ENCODE data around the gene PSMC3IP.

Gene PSMC3IP

DNA sequence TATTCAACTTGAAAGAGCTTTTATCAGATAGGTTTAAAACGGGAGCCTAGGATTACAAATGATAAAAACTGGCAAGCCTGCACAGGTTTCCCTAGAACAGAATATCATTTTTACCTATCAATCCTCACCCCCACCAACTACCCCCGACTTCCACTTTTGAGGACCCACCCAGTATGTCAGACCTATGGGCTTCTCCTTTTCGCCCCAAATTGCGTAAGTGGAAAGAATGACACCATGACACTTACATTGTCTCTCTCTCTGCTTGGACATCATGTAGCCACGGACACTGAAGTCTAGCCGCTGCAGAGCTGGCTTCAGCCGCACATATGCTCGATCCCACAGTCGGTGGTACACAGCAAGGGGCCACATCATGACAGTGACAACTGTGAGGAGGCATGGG, 7.4 kb upstream of the PSMC3IP start:
- DNase-seq: no peak

DNA sequence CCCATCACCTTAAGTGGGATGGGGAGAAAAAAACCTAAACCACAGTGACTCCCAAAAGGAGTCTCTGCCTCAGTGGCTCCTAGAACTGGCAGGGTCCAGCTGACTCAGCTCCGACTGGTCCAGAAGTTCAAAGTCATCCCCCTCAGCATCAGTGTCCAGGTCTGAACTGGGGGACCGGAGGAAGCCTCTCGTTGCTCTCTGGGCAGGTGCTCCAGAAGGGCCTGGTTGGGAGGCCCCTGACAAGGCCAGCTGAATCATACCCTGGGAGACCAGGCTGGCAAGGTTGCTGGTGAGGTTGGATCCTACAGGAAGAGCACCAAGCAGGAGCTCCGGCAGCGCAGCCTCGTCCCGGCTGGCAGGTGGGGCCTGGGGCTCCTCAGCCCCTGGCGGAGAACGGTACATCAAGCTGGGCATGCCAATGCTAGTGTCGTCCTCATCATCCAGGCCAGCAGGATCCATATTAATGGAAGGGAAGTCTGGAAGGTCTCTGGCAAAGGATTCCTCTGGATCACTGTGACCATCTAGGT, 4.3 kb upstream of the PSMC3IP start:
- DNase-seq: no peak

DNA sequence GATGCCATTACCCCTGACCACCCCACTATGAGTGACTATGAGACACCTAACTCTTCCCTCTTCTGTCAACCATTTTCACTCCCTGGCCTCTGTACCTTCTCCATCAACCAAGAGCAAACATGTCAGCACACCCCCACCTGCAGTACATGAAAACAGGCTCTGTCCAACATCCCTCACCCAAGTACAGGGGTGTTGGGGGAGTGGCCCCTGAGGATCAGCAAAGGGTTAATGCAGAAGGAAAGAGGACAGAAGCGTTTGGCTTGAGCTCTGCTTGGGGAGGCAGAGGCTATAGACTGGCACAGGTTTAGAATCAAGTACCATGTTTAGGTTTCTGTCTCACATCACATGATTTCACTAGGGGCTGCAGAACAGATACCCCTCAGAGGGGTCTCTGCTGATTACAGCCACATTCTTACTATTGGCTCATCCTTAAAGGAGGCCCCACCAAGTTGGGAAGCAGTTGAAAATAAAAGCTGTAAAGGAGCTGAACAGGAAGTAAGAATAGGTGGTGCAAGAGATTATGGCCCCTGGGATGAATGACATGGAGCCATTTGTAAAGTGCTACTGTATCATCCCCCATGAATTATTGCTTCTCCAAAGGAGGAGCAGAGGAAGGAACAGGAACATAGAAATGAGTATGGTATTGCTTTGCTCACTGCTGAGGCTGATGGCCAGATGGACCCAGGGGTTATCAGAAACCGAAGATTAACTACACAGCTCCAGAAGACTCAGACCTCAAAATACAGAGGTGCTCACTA, 2.4 kb upstream of the PSMC3IP start:
- no peak for DNase-seq

GRCh38 chr17:42578282-42578869, 847 bp upstream of the PSMC3IP start:
- peak; percentile 91 for DNase-seq

DNA sequence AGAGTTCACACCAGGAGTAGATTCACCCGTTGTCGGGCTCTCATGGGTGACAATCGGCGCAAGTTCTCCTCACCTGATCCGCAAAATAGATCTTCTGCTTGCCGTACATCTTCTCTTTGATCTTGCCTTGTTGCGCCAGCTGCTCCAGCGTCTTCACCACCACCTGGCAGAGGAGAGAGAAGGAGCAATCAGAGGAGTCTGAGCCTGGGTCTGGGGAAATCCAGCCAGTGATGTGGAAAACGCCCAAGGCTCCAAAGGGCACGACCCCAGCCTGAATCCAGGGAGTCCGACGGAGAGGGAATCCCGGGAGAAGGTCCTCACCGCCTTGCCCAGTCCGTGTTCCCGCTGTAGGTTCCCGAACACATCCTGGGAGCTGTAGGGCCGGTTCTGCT, 393 bp downstream of the PSMC3IP start:
- DNase-seq: peak; percentile 33

- no peak for DNase-seq
These were observed 3.1 kb downstream of the PSMC3IP start for GRCh38 chr17:42574463-42574862.

- DNase-seq: no peak
These were observed 4.4 kb downstream of the PSMC3IP start for GRCh38 chr17:42573095-42573494.

- no peak for DNase-seq
These were observed 5.9 kb downstream of the PSMC3IP start for GRCh38 chr17:42571435-42572225.

- no peak for DNase-seq
These were observed 9.0 kb downstream of the PSMC3IP start for GRCh38 chr17:42568341-42569111.

DNA sequence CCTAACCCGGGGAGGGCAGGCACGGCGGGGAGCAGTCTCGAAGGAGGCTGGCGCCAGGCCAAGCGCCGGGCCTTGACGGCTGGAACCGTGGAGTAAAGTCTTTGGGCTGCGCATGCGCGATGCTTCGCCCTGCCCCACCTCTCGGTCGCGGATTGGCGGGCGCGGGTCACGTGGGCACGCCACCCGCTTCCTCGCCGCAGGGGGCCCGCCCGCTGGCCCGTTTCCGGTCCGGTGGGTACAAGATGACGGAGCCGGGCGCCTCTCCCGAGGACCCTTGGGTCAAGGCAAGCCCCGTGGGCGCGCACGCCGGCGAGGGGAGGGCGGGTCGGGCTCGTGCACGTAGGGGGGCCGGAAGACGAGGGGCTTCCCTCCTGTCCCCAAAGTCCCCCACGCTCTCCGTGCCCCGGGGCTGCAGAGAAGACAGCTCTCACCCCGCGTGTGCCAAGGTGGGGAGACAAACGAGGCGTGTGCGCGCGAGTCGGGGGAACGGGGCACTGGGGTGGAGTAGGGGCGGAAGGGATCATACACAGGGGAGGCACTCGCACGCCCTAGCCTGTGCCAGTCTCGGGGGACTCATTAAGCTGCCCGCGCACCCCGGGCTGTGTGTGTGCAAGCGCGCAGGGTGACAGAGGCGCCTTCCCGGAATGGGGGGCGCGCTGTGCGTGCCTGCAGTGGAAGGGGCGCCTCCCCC, 10.5 kb downstream of the PSMC3IP start, which contains the start of gene MLX:
Gene MLX (plus strand): TSS at position 218 of the 691 bp plus-strand sequence. CDS start 25 bp downstream, at position 243.
- DNase-seq: peak; percentile 97

DNA sequence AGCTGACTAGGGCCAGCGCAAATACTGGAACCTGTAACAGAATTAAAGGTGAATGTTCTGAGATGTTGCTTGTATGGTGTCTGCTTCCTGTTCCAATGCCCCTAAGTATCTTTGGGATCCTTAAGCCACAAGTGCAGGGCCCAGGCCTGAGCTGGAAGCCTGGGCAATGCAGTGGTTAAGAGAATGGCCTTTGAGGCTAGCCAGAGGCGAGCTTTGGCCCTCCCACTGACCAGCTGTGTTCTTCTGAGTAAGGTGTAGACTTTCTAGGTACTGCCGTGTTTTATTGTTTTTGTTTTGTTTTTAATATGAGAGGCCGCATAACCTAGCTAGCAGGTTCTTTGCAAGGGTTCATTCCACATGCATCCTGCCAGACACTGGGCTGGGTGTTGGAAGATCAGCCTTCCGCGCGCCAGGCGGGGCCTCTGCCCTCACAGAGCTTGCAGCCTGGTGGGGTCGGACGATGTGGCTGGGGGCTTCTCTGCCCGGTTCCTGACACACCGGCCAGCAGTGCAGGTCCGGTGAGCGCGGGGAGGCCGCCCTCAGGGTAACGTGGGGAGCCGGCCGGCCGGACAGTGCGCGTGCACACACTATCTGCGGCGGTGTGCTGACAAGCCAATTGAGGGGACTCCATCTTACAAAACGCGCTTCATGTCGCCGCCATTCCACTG, 11.2 kb downstream of the PSMC3IP start:
- no peak for DNase-seq

DNA sequence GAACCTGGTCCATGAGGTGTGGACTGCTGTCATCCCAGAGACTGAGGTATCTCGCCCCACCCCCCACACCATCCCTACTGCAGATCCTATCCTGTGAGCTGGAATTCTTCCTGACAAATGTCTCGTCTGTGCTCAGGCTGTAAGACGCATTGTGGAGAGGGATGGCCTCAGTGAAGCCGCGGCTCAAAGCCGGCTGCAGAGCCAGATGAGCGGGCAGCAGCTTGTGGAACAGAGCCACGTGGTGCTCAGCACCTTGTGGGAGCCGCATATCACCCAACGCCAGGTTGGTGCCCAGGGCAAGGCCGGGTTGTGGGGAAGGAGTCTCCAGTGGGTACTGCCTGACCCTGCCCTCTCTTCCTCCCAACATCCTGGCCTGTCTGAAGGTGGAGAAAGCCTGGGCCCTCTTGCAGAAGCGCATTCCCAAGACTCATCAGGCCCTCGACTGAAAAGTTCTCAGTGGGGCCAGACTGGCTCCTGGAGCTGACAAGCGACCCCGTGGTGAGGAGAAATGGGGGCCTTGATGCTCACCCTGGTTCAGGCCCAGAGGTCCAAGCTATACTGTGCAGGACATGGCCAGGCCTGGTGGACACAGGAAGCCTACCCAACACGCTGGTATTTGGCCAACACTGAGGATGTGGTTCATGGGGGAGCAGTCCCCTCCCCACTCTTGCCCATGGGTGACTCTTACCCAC, 11.9 kb downstream of the PSMC3IP start:
- no peak for DNase-seq

DNA sequence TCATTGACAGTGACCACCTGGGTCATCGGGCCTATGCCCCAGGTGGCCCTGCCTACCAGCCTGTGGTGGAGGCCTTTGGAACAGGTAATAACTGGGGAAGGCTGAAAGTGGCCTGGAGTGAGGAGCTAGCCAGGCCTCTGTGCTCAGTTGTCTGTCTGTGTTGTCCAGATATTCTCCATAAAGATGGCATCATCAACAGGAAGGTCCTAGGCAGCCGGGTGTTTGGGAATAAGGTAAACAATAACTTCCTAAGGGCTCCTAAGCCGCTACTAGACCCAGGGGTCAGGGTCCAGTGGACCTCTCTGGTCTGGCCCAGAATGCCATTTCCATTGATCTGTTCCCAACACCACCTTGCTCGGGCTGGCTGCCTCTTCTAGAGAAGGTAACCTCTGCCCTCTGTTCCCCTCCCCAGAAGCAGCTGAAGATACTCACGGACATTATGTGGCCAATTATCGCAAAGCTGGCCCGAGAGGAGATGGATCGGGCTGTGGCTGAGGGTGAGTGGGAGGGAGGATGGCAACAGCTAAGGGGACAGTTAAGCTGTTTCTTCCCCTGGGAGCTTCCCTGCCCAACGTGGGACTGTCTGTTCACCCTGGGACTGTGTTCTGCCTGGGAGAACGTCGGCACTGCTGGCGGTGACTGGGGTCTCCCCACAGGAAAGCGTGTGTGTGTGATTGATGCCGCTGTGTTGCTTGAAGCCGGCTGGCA, 12.6 kb downstream of the PSMC3IP start:
- DNase-seq: no peak

DNA sequence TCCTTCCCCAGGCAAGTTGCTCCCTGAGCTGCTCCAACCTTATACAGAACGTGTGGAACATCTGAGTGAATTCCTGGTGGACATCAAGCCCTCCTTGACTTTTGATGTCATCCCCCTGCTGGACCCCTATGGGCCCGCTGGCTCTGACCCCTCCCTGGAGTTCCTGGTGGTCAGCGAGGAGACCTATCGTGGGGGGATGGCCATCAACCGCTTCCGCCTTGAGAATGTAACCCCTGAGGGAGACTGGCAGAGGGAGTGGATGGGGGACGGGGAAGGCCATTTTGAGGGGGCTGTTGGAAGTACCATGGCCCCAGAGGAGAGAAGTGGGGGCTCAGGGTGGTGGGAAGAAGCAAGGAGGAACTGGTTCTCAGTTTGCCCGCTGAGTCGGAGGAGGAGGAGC, 13.6 kb downstream of the PSMC3IP start:
- no peak for DNase-seq

DNA sequence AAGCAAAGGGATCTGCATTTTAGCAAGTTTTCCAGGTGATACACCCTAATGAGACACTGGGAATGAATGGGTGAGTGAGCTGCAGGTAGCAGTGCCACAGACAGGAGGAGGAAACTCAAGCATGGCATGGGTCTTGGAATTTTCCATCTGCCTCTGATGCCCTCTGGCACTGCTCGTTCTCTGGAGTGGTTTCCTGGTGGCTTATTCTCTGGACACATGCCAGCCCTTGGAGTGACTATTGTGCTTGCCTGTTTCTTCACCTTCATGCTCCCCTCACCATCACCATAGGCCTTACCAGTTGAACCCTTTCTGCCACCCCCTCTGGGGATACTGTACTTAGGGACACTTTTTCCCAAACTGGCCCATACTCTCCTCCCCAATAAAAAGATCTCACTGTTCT, 14.0 kb downstream of the PSMC3IP start:
- DNase-seq: no peak

DNA sequence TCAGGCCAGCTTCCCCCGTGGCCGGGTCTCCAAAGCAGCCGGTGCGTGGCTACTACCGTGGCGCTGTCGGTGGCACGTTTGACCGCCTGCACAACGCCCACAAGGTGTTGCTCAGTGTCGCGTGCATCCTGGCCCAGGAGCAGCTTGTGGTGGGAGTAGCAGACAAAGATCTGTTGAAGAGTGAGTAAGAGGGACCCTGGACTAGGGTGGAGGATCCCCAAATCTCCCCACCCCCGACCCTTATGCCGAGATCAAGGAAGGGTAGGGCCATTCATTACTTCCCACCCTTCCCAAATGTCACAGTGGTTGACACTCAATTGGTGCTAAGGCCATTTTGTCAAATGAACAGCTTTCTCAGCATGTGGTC, 14.4 kb downstream of the PSMC3IP start:
- DNase-seq: no peak

DNA sequence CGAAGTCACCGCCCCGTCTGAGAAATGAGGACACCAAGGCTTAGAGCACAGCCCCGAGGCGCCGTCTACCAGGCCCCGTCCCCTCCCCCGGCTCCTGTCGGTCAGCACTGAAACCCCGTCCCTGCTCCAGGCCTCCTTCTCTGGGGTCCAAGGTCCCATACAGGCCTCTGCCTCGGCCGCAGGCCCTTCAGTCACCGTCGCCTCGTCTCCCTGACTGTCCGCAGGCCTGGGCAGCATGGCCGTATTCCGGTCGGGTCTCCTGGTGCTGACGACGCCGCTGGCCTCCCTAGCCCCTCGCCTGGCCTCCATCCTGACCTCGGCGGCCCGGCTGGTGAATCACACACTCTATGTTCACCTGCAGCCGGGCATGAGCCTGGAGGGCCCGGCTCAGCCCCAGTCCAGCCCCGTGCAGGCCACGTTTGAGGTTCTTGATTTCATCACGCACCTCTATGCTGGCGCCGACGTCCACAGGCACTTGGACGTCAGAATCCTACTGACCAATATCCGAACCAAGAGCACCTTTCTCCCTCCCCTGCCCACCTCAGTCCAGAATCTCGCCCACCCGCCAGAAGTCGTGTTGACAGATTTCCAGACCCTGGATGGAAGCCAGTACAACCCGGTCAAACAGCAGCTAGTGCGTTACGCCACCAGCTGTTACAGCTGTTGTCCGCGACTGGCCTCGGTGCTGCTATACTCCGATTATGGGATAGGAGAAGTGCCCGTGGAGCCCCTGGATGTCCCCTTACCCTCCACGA, 15.0 kb downstream of the PSMC3IP start:
- no peak for DNase-seq

DNA sequence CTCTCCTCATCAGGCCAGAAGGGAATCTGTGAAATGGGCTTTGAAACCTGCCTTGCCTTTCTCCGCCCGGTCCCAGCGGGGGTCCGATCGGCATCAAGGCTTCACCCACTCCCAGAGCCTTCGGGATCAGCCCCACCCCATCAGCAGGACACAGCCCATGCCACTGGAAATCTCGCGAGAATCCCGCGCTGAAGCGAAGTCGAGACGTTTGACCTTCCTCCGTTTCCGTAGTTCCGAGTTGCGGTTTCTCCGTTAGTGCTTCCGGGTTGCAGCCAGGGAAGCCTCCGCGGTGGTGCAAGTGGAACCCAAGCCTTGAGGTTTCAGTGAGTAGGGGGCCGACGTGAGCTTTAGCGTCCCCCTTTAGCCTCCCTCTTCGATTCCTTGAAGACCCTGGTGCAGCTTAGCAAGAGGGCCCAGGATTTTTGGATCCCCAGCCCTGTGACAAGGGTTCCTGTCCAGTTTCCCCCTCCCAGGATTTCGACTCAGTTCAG, 15.6 kb downstream of the PSMC3IP start, which contains the start of gene COASY:
Gene COASY (plus strand): TSS at position 252 of the 491 bp plus-strand sequence. CDS start 475 bp downstream, outside the sequence.
- DNase-seq: peak; percentile 98

DNA sequence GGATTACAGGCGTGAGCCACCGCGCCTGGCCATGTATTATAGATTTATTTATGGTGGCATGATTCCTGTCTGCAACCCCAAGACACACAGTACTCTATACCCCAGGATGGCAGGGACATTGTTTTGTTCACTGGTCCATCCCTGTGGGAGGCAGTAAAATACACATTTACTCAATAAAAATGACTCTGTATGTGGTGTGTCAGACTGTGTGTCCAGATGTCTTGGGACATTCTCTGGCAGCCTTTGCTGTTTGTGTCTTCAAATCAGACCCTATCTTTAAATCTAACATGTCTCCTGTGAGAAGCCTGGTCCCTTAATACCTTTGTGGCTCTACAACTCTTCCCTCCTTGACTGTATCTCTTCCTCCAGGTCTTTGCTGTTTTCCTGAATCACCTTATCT, 17.3 kb downstream of the PSMC3IP start:
- no peak for DNase-seq

Data from hematopoietic multipotent progenitor cell treated with erythropoietin and hydrocortisone succinate and interleukin-3 and kit ligand, for 8 days (in vitro differentiated cells).